Stimulated activated CD4-positive, alpha-beta T cell treated with anti-CD3 and anti-CD28 coated beads, Interleukin-2, amount 100 ng/mL, for 48 hours (primary cell): Measurements from ENCODE around the gene ASB12.
A peak's percentile ranks its signal among the peaks of the same experiment; 100 is the strongest.
"Not testable (repeated sequence)": the region's sequence is repeated elsewhere in the genome, so short reads cannot be mapped to it uniquely, and the experiment has no call there.

Source experiments
- DNase-seq, 2 donors: peaks; one replicate each; pipeline ENCODE4 v3.0.0-alpha.2; 2020

The ASB12 gene, protein sequence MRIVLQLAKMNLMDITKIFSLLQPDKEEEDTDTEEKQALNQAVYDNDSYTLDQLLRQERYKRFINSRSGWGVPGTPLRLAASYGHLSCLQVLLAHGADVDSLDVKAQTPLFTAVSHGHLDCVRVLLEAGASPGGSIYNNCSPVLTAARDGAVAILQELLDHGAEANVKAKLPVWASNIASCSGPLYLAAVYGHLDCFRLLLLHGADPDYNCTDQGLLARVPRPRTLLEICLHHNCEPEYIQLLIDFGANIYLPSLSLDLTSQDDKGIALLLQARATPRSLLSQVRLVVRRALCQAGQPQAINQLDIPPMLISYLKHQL

DNA sequence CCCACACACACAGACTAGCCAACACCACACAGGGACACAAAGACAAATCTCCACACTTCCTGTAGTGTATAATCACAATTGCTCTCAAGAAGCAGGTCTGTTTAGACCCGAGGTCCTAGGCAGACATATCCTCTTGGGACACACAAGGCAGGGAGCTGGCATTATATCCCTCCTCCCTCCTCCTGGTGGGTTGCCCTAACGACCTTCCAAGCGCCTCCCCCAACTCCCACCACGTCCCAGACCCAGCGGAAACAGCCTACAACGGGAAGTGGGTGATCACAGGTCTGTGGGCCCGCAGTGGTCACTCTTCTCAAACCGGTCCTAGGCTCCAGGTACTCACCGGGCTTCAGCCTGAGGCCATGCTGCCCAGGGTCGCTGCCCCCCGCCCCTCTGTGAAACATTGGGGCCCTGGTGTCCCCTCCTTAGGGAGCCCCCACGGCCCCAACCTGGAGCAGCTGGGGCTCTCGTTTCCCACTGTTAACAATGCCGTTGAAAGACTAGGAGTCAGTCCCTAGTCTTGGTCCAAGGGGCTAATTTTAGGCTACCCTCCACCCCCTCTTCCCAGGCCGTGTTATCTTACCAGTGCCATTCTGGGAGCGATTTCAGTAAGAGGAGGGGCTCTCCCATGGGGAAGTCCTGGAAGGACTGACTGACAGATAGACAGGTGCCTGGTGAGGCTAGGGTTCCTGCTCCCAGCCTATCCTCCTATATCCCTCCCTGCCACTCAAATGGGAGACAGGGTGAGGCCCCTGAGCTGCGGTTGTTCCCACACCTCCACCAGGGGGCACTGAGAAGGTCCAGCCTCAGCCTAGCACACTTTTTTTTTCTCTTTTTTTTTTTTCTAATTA lies at the start of gene ASB12:
ASB12 (minus strand) TSS at position 485 of the 848 bp plus-strand sequence. CDS start 4,957 bp downstream, outside the sequence.
- no peak for DNase-seq

DNA sequence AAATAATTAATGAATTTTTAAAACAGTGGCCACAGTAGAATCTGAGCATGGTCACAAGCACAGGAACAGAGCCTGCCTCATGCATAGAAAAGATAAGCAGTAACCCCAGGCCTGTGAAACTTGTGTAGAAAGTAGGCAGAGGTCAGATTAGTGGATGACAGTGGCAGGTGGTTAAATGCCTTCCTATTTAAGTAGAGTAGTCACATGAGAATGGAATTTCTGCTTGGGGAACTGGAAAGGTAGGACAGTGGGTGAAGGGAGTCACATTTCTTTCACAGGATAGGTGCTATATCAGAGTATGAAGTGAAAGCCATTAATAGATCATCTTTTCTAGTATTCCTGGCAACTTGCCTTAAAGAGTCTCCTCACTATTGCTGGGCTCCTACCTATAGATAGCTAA lies 34.9 kb upstream of the ASB12 start:
- DNase-seq = no peak

DNA sequence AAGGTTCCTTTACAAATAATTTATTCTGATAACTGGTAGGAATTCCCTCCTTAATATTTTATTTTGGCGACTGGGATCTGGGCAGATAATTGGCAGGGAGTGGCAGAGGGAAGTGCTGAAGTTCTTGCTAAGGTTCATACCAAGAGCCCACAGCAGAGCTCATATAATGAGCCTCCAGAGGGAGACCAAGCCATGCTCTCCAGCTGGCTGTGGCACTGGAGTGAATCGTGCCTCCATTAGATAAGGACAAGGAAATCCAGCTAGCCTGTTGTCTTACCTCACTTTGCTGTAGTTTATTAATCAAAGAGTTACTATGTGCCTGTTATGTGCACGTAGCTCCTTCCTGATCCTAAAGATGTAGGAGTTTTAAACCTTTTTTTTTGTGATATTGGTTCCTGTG lies 1.3 kb downstream of the ASB12 start:
- no peak for DNase-seq

DNA sequence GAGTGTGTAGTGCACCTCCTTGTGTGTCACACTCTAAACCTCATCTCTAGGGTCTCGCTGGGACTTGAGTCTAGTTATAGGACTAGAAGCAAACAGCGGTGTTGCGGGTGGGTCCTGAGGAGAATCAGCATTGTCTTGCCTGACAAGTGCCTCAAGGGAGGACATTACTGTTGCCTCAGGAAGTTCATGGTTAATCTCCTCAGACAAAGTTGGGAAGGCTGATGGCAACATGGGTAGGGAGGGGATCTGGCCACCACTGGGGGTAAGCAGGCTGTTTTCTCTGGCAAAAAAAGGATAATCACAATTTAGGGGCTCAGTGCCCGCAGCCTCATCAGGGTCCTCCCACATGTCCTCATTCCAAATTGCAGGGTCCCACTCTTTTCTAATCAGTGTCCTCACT lies 12.4 kb downstream of the ASB12 start:
- DNase-seq = no peak

DNA sequence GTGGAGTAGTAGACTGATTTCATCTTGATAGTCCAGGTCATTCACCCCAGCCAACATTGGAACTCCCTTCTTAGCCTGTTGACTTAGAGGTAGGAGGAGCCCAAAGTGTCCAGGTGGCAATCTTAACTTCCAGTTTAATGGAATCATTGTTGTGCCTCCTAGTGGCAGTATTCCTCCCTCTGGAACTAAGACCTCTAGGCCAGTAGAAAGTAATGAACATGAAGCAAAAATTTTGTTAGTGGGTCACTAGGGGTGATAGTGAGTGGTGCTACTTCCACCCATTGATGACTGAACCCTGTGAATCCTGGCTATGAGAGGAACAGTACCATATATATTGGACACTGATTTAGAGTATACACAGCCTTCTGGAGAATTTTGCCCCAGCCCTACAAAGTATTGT lies 16.4 kb downstream of the ASB12 start:
- not testable (repeated sequence) for DNase-seq

DNA sequence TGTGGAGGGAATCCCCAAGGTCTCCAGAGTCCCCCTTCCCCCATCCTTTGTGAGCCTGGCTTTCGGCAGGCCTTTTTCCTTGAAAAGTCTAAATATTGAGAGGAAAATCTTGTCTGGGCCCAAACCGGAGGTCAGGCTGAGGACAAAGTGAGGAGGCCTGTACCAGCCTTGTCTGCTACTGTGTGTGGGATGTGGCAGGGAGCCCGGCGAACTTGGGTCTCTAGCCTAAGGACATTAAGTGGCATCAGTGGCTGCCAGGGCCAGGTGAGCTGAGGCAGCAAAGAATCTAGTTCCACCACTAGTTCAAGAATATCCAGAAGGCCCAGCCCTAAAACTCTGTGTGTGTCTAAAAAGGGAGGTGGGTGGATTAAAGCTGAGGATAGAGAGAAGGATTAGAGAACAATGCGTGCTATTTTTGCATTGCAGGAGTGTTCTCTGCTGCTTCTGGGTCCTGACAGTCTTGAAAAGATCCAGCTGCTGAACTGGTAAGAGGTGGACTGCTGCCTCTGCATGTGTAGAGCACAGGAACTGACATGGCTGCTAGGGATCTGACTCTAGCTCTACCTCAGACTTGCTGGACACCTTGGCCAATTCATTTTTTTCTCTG lies 23.7 kb downstream of the ASB12 start:
- no peak for DNase-seq

DNA sequence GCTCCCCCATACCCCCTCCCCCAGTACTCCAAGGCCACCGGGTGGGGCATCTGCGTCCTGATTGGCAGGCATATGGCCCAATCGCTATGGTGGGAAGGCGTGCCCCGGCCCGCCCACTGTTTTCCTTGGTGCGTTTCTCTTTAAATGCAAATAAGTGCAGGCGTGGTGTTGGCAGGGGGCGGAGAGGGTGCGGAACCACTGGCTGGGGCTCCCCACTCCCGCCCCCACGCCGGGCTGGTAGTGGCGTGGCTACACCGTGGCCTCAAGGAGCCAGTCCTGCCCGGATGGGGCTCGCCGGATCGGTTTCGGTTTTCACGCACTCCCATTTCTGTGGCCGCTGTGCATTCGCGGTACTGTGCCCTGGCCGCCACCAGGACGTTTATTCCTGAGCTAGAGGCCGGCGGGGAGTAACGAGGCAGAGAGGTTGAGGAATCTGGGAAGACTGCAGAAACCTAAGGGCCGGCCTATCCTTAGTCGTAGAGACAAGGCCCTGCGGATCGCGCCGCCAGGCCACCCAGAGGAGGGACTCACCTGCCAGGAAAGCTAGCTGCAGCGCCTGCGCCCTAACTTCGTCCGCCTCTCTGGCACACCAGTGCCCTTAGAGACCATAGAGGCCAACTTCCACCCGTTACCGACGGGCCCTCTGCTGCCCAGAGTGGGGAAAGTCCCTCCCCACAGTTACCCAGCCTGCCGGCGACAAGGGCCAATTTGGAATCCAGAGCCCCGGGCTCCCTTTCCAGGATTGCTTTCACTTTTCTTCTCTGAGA lies 24.5 kb downstream of the ASB12 start:
- peak; percentile 70 to 79 for DNase-seq

DNA sequence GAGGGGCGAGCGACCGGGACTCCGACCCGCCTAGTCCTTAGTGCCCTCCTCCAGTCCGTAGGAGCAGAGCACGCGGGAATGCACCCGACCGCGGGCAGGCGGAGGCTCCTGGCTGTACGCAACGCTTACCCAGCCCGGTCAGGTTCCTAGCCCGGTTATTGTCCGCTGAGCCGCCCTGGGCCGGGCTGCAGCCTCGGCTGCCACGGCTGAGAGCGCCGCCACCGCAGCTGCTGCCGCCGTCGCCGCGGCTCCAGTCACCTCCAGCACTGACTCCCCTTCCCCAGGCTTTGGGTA lies 25.0 kb downstream of the ASB12 start, which contains the start of gene AMER1:
AMER1 (minus strand) TSS at position 268 of the 294 bp plus-strand sequence. CDS start 12,422 bp downstream, outside the sequence.
- no peak for DNase-seq

DNA sequence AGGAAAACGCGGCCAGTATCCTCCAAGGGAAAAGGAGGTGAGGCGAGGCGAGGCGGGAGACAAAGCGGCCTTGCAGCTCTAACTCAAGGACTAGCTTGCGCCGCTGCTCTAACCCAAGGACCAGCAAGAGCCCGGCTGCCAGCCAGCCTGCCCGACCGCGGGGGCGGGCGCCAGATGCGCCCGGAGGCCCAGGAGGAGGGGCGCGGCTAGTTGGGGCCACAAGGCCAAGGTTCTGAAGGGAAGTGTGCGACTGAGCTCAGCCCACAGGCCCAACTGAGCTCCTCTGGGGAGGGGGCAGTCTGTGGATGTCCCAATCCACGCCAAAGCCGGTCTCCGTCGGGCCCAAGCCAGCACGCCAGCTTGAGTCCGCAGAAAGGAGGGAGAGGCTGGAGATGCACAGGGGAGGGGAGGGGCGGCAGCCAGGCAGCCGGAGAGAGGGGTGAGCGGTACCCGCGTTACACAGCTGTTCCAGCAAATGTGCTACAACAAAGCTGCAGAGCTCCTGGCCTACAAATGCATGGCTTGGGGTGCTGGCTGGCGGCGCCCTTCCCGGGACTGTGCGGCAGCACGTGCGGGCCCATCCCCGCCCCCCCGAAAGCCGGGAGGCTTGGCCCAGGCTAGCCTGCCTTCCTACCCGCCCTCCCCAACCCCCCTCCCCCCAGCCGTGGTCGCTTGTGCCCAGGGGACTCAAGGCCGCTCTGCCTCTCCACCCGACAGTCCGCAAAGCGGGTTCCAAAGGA lies 25.5 kb downstream of the ASB12 start:
- DNase-seq = peak in 1 of 2 donors; percentile 9

DNA sequence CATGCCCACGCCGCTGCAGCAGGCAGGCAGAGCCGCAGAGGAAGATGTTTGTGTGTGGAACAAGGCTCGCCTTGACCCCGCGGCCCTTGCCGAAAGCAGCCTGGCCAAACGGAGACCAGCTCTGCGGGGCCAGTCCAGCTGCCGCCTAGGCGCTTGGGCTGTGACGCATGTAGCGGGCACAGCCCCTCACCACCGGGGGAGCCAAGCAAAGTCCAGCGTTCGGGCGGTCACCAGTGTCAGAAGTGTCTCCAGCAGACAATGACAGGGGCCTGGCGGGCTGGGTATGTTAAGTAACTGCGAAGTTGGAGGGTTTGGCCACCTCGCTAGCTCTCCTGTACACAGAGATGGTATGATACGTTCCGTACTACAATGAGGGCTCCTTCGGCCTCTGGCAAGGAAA lies 26.2 kb downstream of the ASB12 start:
- no peak for DNase-seq

DNA sequence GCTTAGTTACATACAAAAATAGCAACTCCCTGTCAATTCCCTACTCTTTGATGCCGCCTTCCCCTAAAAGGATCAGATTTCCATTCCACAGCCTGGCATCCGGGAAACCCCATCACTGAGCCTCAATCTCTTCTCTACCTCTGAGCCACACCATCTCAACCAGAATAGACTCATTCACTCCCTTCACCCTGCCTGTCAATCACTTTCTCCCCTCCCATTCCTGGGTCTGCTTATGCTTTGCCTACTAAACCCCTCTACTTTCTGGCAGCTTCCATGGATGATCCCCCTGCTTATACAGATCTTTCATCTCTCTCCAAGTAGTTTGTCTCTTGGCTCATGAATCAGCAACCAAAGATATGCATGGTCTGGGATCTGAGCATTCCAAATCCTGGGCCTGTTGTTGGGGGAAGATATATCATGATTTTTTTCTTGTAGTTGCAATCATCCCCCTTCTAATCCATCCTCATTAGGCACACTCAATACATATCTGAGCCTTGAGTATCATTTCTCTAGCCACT lies 27.5 kb downstream of the ASB12 start:
- no peak for DNase-seq

DNA sequence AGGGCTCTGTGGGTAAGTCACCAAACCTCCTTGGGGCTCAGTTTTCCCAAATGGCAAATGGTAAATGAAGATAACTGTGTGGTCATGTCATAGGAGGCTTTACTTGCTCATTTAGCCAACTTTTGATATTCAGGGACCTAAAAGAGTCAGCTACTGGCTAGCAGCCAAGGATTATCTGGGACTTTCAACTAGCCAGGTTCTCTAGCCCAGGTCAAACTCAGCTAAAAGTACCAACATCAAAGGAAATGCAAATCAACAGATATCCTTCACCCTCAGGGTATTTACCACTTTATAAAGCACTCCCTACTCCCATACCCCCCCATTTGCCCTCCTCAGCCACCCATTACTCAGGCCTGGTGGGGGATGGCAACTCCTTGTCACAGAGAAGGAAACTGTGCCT lies 32.4 kb downstream of the ASB12 start:
- DNase-seq = no peak

DNA sequence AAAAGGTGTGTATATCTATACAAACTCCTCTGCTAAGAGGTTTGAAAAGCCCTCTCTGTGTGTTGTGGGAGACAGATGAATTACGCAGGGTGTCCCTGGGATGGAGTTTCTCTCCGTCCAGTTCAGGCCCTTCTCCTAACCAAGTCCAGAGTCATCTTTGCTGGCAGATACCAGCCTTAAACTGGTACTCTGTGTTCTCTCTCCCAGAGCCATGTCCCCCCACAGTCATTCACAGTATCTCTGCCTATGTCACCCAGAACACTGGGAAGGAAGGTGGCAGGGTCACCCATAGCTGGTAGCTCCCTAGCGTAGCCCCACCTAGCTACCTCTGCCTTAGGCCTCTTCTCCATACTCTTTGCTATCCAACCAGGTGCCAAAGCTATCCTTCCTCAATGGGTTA lies 33.8 kb downstream of the ASB12 start:
- no peak for DNase-seq

DNA sequence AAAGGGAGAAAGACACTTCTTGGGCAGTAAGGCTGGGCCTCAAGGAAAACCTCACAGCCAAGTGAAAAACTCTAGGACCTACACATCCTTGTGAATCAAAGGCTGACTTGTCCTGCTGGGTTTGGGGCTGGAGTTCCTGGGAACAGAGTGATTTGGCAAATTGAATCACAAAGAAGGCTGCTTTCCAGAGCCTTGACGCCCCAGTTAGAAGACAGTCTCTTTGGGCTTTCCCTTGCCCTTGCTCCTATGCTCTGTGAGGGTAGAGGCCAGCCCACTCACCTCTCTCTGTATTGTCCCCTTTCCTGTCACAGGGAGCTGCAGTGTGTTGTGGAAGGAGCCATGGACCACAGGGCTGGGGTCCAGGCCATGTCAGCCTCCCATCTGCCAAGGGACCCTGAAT lies 34.5 kb downstream of the ASB12 start:
- DNase-seq = no peak

DNA sequence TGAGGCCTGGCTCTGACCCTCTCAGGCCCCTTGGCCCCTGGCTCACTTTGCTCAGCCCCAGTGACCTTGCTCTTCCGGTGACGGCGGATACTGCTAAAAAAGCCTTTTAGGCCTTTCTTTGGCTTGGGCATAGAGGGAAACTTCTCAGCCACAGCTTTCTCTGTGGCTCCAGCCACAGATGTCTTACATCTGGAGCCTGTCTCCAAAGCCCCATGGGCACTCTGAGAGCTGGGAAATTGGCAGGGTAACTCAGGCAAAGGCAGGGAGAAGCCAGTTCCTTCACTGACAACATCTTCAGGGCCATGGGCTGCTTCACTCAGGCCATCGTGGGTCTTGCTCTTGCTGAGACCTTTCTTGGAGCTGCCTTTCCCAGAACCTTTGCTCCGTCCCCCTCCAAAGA lies 37.7 kb downstream of the ASB12 start:
- DNase-seq = no peak

DNA sequence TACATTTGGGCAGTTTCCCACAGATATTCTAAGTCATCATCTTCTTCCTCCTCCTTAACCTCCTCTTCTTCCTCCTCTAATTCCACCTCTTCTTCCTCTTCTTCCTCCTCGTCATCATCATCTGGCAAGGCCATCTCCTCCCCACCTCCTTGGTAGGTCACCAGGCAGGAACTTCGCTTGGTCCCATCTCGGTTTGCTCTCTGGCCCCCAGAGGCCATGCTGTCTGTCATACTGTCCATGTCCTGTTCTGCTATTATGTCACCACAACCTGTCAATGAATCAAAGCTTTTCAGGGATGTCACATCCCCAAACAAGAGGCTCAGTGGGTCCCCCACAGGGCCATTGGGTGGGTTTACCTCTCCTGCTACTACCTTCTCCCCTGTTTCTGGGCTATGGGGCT lies 38.4 kb downstream of the ASB12 start:
- no peak for DNase-seq

DNA sequence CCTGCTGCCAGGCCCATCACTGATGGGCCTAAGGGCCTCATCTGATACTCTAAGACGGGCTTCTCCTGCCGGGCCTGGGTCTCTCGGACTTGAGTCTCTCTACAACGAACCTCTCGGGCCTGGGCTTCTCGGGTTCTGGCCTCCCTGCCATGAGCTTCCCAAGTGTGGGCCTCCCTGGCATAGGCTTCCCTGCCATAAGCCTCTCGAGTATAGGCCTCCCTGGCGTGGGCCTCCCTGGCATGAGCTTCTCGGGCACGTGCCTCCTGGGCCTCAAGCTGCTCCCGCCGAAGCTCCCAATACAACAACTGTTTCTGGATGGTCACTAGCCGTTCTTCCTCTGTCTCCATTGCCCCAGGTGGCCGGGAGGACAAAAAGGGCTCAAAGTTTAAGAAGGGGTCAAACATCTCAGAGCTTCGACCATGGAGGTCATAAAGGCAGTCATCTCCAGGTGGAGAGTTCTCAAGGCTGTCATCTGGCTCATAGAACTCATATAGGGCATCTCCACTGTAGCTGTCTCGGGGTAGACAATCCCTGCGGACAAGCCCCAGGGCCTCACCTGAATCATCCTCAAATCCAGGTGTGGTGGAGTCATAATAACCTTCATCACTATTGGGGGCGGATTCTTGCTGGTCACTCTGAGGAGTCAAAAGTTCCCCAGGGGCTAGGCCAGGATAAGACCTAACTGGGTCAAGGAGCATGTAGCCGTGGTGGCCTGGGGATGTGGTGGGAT lies 39.0 kb downstream of the ASB12 start:
- no peak for DNase-seq

DNA sequence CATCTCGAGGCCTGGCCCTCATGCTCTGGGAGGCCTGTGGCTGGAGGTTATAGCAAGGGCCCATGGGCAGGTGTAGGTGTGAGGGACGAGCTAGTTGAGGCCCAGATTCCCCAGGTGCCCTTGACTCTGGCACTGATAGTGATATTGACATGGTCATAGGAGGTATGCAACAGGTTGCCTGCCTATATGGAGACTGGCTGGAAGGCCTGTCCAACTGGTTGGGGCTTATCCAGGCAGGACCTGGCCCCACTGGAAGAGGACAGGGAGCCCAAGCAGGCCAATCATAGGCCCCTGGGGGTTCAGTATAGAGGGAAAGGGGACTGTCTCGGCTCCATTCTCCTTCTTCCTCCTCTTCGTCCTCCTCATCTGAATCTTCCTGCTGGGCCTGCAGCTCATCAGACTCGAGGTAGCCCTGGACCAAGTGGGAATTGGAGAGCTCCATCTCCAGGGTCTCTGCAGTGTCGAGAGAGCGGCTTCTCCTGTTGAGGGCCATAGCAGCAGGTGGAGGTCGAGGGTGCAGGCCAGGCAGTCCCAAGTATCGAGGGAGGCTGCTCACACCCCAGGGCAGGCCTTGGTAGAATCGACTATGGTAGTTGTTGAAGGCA lies 40.2 kb downstream of the ASB12 start:
- no peak for DNase-seq

DNA sequence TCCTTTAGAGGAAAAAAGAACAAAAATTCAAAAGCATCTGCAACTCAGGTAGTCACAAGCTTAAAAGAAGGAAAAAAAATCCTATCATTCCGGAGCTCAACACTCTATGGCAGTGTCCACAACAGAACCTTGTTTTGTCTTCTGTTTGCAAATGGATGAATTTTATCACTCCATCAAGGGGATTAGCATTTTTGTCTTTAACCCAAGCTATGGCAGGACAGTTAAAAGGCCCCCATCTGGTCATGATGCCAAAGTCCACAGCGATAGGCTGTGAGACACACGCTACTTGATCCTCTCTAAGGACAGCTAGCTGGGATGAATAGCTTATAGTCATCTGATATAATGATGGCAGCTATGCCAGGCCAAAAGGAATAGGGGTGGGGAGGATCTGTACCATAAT lies 41.5 kb downstream of the ASB12 start:
- DNase-seq = no peak

DNA sequence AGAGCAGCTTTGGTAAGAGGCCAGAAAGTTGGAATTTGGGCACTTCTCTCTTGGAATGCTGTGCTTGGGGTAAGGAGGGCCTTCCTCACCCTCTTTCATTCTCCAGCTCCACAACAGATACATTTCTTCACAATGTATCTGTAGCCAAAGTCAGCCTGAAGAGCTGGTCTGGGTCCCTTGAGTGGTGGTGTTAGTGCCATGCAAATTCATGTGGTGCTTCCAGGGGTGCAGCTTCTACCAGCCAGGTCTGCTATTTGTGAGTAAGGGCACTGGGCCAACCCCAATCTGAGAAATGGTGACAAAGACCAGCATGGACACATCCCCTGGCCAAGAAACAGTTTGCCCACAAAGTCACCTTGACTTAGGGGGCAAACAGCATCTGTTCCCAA lies 42.7 kb downstream of the ASB12 start:
- DNase-seq = no peak
